Bladder microvascular endothelial cell (primary cell): ENCODE data around the gene DPY19L2. TPM values are rescaled to one million over a fixed set of nuclear protein-coding genes. Genes with fewer than 3 reads are reported as not detected.

ENCODE experiments used
- total RNA-seq: library from RNA; depleted of rRNA; stranded (reverse); fragments of >200 nt; gene quantifications from 2 replicates; pipeline ENCODE4 v1.2.3, GENCODE V29; 2014

DPY19L2 gene
- total RNA-seq = 0.16 and 3.2 TPM in 2 replicates

GRCh38 chr12:63668028-63668799, at the start of gene DPY19L2:
Gene DPY19L2 (minus strand): TSS chr12:63668493. CDS start chr12:63668393, 100 bp downstream.

Other genes starting within 250 kb of the DPY19L2 start
- gene RXYLT1, start 111.4 kb upstream of the DPY19L2 start, total RNA-seq = 7.3 and 9.4 TPM in 2 replicates
- 2.9 and 7.6 TPM in 2 replicates for gene SRGAP1, start 176.2 kb upstream of the DPY19L2 start, total RNA-seq